Measurements from ENCODE around the gene HRH2.
A peak's percentile ranks its signal among the peaks of the same experiment; 100 is the strongest.

GRCh38 chr5:175696139-175696854 is 38.4 kb downstream of the HRH2 start:
- TF ChIP-seq CTCF (conservative IDR thresholded peaks at IDR 0.05) (peak; percentile 59), EZH2 (IDR thresholded peaks at IDR 0.05; ENCODE audit: low read depth) (no peak)

All from PC-9 (cell line).